Cardiac muscle cell (in vitro differentiated cells and primary cell): ENCODE measurements around the gene ADM. TPM values are rescaled to one million over a fixed set of nuclear protein-coding genes. Genes with fewer than 3 reads are reported as not detected.

Source experiments
- DNase-seq, 2 donors: peaks; one replicate each; pipeline versions ENCODE4 v3.0.0 to v3.0.0-alpha.2; 2010 to 2017; ENCODE audit warnings: low read depth in 1 of 2, low spot score in 1 of 2
- H3K27ac ChIP-seq: fragments of 200-600 bp; sonication (generic); 2 replicates; pipeline ENCODE4 v1.5.1; 2016
- H3K27me3 ChIP-seq: fragments of 200-600 bp; sonication (generic); 2 replicates; pipeline ENCODE4 v1.6.0; 2016; ENCODE audit warnings: control low read depth
- H3K36me3 ChIP-seq: fragments of 200-600 bp; sonication (generic); 2 replicates; pipeline ENCODE4 v1.5.1; 2016; ENCODE audit warnings: control low read depth
- H3K4me1 ChIP-seq: fragments of 200-600 bp; sonication (generic); 2 replicates; pipeline ENCODE4 v1.8.1; 2017; ENCODE audit warnings: low read depth, mild to moderate bottlenecking, mixed run types
- H3K4me3 ChIP-seq: fragments of 200-600 bp; sonication (generic); 2 replicates; pipeline ENCODE4 v1.5.1; 2016; ENCODE audit warnings: mild to moderate bottlenecking
- H3K9me3 ChIP-seq: fragments of 200-600 bp; sonication (generic); 2 replicates; pipeline ENCODE4 v1.5.1; 2017; ENCODE audit warnings: low read depth, mild to moderate bottlenecking, control low read depth
- polyA plus RNA-seq: library from polyadenylated mRNA; unstranded; fragments of >200 nt; fragmentation: Nextera tagmentation; extraction: Ambion mirVana; gene quantifications from 2 replicates; pipeline ENCODE4 v1.2.1, GENCODE V29; 2016
- total RNA-seq: library from RNA; depleted of rRNA; stranded (reverse); fragments of >200 nt; gene quantifications from 2 replicates; pipeline ENCODE4 v1.2.3, GENCODE V29; 2016
- TF ChIP-seq, protein P1 (sequence below): IDR thresholded peaks from 2 replicates; pipeline ENCODE4 v1.5.1; 2012; ENCODE audit warnings: low read depth, mild to moderate bottlenecking, low read length

The ADM gene
- total and polyA plus RNA-seq, 2 experiments from 2014 or later = 79.6 to 93.1 TPM

GRCh38 chr11:10301656-10302358 is 3.1 kb upstream of the ADM start:
- peak in 1 of 2 donors; percentile 76 for DNase-seq
- TF ChIP-seq, protein P1, sequence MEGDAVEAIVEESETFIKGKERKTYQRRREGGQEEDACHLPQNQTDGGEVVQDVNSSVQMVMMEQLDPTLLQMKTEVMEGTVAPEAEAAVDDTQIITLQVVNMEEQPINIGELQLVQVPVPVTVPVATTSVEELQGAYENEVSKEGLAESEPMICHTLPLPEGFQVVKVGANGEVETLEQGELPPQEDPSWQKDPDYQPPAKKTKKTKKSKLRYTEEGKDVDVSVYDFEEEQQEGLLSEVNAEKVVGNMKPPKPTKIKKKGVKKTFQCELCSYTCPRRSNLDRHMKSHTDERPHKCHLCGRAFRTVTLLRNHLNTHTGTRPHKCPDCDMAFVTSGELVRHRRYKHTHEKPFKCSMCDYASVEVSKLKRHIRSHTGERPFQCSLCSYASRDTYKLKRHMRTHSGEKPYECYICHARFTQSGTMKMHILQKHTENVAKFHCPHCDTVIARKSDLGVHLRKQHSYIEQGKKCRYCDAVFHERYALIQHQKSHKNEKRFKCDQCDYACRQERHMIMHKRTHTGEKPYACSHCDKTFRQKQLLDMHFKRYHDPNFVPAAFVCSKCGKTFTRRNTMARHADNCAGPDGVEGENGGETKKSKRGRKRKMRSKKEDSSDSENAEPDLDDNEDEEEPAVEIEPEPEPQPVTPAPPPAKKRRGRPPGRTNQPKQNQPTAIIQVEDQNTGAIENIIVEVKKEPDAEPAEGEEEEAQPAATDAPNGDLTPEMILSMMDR = no peak
- Histone ChIP-seq H3K27ac (no peak overlapping the region), H3K9me3 (no peaks in the 10 kb centered on the region), H3K27me3 (peaks cover 33% of the 10 kb centered on the region), H3K4me3 (peak overlapping the region; percentile 68), H3K36me3 (no peaks in the 10 kb centered on the region), H3K4me1 (peaks cover 19% of the 10 kb centered on the region)

- Histone ChIP-seq H3K36me3 (no peaks in the 10 kb centered on the region), H3K27me3 (peaks cover 33% of the 10 kb centered on the region), H3K27ac (no peak overlapping the region), H3K4me3 (peak overlapping the region; percentile 68), H3K9me3 (no peaks in the 10 kb centered on the region), H3K4me1 (peaks cover 19% of the 10 kb centered on the region)
- DNase-seq = peak; percentile 19 to 33
- TF ChIP-seq, protein P1 = no peak
These were observed 2.5 kb upstream of the ADM start for GRCh38 chr11:10302359-10302743.

DNA sequence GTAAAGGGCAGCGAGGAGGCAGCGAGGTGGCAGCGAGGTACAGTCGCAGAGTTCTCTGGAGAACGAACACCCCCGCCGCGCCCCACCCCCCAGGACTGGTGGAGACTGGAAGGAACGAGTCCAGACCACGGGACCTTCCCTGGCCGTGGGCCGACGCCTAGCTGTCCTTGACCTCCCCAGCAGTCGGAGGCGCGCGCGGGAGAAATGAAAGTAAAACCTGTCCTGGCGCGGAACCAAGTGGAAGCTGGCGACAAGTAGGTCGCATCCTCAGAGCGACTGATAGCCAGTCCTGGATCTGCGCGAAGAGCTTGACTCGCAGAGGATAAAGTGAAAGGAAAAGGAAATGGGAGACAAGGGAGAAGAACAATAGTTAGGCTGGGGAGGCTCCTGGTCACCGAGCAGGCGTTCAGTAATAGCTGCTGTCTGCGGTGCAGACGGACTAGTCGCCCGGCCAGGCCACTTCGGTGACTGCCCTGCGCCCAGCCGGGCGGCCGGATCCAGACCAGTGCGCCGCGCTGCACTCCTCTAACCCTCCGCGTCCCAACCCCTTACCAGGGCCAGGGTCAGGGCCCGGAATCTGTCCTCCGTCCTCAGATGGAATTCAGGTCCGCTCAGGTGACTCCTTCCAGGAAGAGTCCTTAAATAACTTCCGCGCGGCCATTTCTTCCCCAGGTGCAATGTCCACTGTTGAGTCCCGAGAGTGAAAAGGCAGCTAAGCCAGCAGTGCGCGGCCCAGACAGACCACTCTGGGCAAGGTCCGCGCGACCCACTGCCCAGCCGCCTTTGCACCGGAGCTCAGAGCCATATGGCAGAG is 1.9 kb upstream of the ADM start:
- Histone ChIP-seq H3K4me1 (peaks cover 13% of the 10 kb centered on the region), H3K4me3 (peak overlapping the region; percentile 68), H3K27ac (no peak overlapping the region), H3K9me3 (no peaks in the 10 kb centered on the region), H3K27me3 (peaks cover 33% of the 10 kb centered on the region), H3K36me3 (no peaks in the 10 kb centered on the region)
- TF ChIP-seq, protein P1 = no peak
- peak; percentile 64 to 72 for DNase-seq

GRCh38 chr11:10303558-10304363 is 1.1 kb upstream of the ADM start:
- DNase-seq = peak; percentile 24 to 57
- Histone ChIP-seq H3K9me3 (no peaks in the 10 kb centered on the region), H3K27me3 (peaks cover 33% of the 10 kb centered on the region), H3K4me1 (peaks cover 6% of the 10 kb centered on the region), H3K4me3 (peak overlapping the region; percentile 68), H3K36me3 (no peaks in the 10 kb centered on the region), H3K27ac (peak overlapping the region; percentile 61)
- TF ChIP-seq, protein P1 = no peak

DNA sequence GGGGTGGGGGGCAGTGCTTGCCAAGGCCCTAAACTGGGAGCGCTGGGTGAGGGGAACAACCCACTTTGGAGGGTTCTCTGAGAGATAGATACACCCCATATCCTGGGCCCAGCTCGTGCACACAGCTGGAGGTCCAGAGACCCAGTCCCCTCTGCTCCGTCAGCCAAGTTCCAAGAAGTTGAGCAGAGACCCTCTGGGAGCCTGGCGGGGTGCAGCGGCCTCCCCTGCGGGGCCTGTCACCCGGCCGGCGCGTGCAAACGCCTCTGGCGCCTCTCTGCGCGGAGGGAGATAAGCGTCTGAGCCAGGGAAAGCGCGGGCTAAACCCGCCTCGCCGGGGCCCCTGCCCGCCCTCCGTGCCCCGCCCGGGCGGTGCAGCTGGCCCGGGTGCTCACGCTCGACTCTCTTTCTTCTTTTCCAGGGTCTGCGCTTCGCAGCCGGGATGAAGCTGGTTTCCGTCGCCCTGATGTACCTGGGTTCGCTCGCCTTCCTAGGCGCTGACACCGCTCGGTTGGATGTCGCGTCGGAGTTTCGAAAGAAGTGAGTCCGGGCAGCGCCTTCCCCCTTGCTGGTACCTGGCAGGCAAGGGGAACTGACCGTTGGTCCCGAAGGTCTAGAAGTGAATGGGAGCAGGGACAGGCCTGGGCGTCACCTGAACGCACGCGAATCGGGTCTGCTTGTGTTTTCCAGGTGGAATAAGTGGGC is 540 bp downstream of the ADM start:
- Histone ChIP-seq H3K4me1 (peaks cover 18% of the 10 kb centered on the region), H3K27me3 (peaks cover 31% of the 10 kb centered on the region), H3K36me3 (no peaks in the 10 kb centered on the region), H3K27ac (peak overlapping the region; percentile 33), H3K9me3 (no peaks in the 10 kb centered on the region), H3K4me3 (peak overlapping the region; percentile 68)
- DNase-seq = peak; percentile 51 to 70
- TF ChIP-seq, protein P1 = no peak
